A673 (cell line): ENCODE results near the gene TTC28.

Experiments used
- EZH2 ChIP-seq: fragments of 200-600 bp; sonication (generic); IDR thresholded peaks from 2 replicates; pipeline ENCODE4 v1.6.1; 2017; ENCODE audit warnings: borderline replicate concordance, low read depth, mild to moderate bottlenecking, mixed read lengths, antibody characterized with exemption, low read length; ENCODE audit not compliant: poor library complexity, severe bottlenecking
- TF ChIP-seq, protein P1 (sequence below): fragments of 300-800, 200-600 bp; sonication (generic); conservative IDR thresholded peaks from 2 replicates; pipeline ENCODE4 v1.5.1; 2017; ENCODE audit warnings: low read depth, mild to moderate bottlenecking, antibody characterized with exemption, low read length, moderate library complexity, mixed read lengths

DNA sequence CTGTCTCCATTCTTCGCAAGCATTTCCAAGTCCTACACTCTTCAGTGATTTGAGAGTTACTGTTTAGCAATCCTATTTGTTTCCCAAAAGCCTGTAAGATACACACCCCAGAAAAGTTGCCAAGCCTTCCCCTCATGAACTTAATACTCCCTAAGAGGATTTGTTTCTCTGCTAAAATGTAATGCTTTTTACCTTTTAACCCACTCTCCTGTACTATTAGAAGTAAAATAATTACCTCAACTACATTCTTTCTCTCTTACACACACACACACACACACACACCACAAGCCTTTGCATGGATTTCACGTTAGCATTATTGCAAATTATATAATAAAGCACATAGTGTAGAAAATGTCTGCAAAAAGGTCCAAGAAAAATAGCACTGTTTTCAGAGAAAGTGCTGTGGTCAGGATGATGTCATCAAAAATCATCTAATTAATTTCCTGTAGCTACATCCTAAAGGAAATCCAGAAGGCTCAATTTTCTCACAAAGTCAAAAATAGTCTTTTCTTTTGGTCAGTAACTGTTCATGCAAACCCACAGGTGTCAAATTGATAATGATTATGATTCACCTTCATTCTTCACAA is 396.5 kb downstream of the TTC28 start:
- TF ChIP-seq, protein P1, sequence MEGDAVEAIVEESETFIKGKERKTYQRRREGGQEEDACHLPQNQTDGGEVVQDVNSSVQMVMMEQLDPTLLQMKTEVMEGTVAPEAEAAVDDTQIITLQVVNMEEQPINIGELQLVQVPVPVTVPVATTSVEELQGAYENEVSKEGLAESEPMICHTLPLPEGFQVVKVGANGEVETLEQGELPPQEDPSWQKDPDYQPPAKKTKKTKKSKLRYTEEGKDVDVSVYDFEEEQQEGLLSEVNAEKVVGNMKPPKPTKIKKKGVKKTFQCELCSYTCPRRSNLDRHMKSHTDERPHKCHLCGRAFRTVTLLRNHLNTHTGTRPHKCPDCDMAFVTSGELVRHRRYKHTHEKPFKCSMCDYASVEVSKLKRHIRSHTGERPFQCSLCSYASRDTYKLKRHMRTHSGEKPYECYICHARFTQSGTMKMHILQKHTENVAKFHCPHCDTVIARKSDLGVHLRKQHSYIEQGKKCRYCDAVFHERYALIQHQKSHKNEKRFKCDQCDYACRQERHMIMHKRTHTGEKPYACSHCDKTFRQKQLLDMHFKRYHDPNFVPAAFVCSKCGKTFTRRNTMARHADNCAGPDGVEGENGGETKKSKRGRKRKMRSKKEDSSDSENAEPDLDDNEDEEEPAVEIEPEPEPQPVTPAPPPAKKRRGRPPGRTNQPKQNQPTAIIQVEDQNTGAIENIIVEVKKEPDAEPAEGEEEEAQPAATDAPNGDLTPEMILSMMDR, result no peak
- TF ChIP-seq EZH2, result no peak
